Colon (tissue), 2 donors: ENCODE data around the gene CNOT10.
"Not testable (repeated sequence)": the region's sequence is repeated elsewhere in the genome, so short reads cannot be mapped to it uniquely, and the experiment has no call there.

Source experiments
- FAIRE-seq: peaks from 2 replicates; lab custom pipeline; 2012; peaks lifted over from hg19 to GRCh38; lab: Jason Lieb, UNC
- donor health status: control.
- donor health status: control.

CNOT10 gene, protein sequence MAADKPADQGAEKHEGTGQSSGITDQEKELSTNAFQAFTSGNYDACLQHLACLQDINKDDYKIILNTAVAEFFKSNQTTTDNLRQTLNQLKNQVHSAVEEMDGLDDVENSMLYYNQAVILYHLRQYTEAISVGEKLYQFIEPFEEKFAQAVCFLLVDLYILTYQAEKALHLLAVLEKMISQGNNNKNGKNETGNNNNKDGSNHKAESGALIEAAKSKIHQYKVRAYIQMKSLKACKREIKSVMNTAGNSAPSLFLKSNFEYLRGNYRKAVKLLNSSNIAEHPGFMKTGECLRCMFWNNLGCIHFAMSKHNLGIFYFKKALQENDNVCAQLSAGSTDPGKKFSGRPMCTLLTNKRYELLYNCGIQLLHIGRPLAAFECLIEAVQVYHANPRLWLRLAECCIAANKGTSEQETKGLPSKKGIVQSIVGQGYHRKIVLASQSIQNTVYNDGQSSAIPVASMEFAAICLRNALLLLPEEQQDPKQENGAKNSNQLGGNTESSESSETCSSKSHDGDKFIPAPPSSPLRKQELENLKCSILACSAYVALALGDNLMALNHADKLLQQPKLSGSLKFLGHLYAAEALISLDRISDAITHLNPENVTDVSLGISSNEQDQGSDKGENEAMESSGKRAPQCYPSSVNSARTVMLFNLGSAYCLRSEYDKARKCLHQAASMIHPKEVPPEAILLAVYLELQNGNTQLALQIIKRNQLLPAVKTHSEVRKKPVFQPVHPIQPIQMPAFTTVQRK

DNA sequence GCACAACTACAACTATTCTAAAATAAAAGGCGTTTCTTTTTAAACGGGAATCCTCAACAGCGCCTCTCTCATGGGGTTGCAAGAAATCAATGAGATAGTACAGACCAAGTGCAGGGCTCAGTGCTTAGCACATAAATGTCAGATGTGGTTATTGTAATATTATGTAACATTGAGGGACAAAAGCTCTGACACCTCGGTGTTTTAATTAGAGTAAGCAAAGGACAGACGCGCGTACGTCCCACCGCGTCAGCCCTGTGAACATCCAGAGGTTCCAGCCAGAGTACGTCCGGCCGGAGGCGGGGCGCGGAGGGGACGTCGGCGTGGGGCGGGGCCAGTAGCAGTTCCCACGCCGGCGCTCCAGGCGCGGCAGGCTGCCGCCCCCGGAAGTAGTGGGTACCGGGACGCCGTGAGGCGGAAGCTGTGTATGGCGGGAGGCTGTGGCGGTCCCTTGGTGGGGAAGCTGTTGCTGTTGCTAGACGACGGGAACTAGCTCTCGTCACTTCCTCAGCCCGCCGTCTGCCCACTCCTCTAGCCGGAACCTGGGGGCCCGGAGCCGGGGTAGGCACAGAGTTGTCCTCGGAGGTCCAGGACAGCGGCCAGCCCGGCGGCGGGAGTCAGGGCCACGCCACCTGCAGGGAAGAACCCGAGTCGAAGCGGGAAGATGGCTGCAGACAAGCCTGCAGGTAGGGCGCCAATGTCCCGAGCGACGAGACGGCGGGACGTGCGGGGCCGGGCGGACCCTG is at the start of gene CNOT10:
Gene CNOT10 (plus strand): TSS at position 389 of the 743 bp plus-strand sequence. CDS start 273 bp downstream, at position 662.
- FAIRE-seq: peak; percentile 5

DNA sequence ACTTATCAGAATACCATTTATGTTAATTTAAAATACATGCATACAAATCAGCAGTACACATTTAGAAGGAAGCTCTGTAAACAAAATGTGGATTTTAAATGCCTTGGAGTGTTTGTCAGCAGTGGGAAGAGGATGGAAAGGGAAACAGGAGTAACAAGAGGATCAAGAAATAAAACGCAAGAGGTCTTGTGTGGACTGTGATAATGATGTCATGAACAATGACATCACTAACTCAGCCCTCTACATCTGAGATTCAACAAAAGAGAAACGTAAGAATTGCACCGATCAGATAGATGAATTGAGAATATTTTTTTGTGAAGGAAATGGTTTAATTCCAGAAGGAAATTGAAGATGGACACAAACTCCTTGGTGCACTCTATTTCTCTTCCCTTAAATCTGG is 44.0 kb upstream of the CNOT10 start:
- no peak for FAIRE-seq

DNA sequence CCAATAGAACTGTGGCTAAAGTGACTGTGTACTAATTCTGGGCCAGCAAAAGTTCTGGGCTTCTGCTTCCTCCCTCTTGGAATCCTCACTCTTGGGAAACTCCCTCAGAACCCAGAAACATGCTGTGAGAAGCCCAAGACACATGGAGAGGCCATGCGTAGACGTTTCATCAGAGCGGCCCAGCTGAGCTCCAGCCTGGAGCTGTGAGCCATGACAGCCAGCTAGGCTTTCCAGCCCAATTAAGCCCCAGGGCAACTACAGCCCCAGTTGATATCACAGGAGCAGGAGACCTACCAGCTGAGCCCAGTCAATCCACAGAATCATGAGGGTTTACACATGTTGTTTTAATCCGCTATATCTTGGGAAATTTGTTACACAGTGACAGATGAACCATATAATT is 43.6 kb upstream of the CNOT10 start:
- no peak for FAIRE-seq

DNA sequence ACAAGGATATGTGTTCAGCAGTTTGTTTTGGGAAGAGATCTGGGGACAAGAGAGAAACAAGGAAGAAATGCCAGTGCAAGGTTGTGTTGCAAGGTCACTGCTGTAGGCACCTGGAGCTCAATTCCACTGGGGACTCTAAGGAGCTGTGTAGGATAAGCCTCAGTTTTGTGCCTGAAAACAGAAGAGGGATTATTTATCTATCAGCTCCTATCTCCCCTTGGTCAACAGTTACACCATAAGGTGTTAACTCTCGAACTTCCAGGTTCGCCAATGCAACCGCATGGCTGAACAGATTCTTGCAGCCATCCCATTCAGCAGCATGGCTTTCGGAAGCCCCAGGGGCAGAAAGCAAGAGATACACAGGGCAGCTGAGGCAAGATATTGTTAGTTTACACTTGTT is 41.6 kb upstream of the CNOT10 start:
- FAIRE-seq: no peak

DNA sequence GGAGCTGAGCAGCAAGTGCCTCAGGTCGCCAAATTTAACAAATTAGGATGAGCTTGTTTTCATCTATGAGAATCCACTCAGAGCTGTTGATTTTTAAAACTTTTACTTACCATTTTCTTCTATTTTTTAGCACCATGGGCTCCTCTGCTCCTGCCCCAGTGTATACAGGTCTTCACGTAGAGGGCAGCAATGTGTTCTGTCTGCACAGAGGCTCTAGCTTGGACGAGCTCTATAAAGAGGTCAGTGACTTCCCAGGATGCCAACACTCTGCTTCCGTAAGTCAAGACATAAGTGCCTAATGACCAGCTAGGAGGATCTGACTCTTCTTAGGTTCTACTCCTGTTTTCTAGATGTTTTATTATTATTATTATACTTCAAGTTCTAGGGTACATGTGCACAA is 41.2 kb upstream of the CNOT10 start:
- no peak for FAIRE-seq

DNA sequence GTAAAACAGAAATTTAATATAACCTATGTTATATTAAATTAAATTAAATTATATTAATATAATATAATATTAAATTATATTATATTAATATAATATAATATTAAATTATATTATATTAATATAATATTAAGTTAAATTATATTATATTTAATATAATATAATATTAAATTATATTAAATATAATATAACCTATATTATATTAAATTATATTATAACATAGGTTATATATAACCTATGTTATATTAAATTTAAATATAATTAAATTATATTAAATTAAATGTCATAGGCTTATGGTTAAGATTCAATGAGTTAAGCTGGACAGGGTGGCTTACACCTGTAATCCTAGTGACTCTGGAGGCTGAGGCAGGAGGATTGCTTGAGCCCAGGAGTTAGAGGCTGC is 40.6 kb upstream of the CNOT10 start:
- peak; percentile 98 for FAIRE-seq

DNA sequence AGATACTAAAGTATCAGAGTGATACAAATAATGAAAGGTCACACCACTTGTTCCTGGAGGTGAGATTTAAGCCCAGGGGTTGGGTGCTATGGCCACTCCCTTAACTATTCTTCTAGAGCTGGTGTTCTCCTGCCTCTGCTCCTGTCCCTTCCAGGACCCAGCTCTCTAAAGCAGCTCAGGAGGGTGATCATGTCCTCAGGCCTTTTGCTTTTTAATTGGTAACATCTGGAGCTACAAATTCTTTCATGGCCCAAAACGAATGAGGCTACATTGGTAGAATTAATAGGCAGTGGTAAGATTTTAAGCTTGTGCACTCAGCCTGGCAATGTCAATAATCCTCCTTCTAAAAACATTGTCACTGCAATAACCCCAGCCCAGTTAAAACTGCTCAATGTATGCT is 38.2 kb upstream of the CNOT10 start:
- FAIRE-seq: no peak

DNA sequence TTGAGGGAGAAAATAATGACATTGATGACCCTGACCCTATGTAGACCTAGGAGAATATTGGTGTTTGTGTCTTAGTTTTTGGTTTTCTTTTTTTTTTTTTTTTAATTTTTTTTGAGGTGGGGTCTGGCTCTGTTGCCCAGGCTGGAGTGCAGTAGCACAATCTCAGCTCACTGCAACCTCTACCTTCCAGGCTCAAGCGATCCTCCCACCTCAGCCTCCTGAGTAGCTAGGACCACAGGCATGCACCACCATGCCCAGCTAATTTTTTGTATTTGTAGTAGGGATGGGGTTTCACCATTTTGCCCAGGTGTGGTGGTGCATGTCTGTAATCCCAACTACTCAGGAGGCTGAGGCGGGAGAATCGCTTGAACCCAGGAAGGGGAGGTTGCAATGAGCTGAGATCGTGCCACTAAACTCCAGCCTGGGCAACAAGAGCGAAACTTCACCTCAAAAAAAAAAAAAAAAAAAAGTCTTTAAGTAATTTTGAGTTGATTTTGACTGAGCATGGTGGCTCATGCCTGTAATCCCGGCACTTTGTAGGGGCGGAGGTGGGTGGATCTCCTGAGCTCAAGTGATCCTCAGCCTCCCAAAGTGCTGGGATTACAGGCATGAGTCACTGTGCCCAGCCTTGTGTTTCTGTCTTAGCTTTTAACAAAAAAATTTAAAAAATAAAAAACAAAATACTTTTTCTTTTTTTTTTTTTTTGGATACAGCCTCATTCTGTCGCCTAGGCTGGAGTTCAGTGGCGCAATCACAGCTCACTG is 32.5 kb upstream of the CNOT10 start:
- not testable (repeated sequence) for FAIRE-seq

DNA sequence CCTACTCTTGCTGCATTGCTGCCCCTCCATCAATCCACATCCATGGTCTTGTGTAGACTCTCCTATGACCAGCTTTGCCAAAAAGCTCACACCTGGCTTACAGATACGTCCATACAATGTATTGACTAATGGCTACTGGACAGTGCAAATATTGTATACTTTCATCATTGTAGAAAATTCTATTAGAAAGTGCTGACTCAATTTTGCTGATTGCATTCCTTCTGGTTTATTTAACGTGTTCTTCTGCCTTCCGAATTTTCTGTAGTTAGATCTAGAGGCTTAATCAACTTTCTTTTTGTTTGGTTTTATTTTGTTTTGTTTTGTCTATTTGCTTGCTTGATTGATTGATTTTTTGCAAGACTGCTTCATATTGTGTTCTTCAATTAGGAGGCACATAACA is 29.8 kb upstream of the CNOT10 start:
- no peak for FAIRE-seq

DNA sequence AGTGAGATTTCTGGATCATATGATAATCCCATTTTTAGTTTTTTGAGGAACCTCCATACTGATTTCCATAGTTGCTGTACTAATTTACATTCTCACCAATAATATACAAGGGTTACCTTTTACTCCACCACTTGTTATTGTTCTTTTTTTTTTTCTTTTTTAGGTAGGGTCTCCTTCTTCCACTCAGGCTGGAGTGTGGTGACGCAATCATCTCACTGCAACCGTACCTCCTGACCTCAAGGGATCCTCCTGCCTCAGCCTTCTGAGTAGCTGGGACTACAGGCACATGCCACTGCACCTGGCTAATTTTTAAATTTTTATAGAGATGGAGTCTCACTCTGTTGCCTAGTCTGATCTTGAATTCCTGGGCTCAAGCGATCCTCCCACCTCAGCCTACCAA is 24.4 kb upstream of the CNOT10 start:
- no peak for FAIRE-seq

DNA sequence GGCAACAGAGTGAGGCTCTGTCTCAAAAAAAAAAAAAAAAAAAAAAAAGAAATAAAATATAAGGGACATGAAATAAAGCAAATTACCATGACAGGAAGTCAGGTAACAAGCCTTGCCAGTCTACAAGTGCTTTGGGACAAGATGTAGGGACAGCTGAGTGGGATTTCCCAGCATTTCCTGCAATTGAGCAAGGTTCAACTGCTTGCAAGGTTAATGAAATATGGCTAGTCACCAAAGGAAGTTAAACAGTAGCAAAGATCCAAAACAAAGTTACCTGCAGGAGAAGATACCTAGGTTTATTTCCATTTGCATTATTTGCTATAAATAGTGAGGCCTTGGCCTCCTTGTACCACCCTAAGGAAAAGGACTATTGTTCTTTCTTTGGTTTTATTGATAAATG is 22.3 kb upstream of the CNOT10 start:
- FAIRE-seq: no peak

DNA sequence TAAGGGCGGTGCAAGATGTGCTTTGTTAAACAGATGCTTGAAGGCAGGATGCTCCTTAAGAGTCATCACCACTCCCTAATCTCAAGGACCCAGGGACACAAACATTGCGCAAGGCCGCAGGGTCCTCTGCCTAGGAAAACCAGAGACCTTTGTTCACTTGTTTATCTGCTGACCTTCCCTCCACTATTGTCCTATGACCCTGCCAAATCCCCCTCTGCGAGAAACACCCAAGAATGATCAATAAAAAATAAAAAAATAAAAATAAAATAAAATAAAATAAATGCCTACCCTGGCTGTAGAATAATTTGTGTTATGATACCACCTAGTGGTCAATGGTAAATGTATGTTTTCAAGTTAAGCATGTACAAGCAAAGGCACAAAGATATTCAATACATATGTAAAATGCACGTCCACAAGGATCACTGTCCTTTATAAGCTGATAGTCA is 20.3 kb upstream of the CNOT10 start:
- peak; percentile 70 for FAIRE-seq

DNA sequence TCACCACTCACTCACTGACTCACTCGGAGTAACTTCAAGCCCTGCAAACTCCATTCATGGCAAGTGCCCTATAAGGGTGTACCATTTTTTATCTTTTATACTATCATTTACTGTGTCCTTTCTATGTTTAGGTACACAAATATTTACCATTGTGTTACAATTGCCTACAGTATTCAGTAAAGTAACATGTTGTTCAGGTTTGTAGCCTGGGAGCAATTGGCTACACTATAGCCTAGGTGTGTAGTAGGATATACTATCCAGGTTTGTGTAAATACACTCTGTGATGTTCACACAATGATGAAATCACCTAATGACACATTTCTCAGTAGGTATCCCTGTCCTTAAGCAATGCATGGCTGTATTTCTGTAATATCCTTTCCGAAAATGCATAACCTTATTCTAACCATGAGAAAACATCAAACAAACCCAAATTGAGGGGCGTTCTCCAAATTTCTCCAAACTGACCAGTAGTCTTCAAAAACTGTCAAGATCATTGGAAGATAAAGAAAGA is 17.9 kb upstream of the CNOT10 start:
- no peak for FAIRE-seq

DNA sequence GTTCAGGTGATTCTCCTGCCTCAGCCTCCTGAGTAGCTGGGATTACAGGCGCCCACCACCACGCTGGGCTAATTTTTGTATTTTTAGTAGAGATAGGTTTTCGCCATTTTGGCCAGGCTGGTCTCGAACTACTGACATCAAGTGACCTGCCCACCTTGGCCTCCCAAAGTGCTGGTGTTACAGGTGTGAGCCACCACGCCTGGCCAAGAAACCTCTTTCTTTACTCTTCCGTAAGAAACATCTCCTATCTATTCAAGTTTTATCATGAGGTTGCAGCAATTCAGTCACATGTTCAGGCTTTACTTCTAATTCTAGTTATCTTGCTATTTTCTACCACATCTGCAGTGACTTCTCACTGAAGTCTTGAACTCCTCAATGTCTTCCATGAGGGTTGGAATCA is 15.8 kb upstream of the CNOT10 start:
- not testable (repeated sequence) for FAIRE-seq

DNA sequence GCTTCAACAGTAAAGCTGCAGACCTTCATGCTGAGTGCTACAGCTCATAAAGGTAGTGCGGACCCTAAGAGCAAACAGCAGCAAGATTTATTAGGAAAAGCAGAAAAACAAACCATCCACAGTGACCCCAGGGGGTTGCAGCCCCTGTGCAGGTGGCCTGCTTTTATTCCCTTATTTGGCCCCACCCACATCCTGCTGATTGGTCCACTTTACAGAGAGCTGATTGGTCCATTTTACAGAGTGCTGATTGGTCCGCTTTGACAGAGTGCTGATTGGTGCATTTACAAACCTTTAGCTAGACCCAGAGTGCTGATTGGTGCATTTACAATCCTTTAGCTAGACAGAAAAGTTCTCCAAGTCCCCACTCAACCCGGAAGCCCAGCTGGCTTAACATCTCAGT is 11.3 kb upstream of the CNOT10 start:
- not testable (repeated sequence) for FAIRE-seq

DNA sequence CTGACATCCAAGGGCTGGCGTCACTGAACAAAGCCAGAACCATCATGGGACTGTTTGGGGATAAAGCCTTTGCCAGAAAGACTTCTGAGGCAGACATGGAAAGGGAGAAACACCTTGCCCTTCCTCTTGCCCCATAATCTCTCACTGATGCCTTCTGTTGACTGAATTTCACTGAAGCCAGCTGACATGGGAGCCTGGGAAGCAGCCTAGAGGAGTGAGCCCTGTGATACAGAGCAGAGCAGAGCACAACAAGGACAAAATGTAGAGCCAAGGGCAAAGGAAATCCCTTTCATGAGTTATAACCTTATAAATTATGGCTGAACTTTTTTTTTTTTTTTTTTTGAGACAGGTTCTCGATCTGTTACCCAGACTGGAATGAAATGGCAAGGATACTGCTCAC is 9.8 kb upstream of the CNOT10 start:
- no peak for FAIRE-seq

DNA sequence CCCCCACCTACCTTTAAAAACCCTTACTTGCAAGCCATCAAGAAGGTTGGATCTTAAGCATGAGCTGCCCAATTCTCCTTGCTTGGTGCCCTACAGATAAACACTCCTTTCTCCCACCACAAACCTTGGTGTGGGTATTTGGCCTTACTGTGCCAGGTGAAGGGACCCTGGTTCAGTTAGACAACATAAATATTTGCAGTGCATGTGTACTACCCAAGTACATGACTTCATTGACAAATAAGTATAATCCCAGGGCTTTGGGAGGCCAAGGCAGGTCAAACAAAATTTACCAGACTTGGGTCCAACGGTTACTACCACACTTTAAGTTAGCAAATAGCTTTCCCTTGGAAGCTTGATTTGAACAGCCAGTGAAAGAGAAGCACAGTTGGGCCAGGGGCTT is 9.3 kb upstream of the CNOT10 start:
- FAIRE-seq: no peak

DNA sequence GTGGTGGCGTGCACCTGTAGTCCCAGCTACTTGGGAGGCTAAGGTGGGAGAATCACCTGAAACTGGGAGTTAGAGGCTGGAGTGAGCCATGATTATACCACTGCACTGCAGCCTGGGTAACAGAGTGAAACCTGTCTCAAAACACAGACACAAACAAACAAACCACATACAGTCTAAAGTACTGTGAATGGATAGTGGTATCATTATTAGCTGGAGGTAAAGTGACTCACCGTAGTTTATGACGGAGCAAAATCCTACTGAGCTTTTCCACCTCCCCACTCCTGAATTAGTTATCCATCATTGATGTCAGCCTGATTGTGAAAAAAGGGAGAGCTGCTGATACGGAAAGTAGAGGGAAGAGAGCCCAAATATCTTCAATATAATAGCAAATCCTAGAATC is 3.2 kb upstream of the CNOT10 start:
- FAIRE-seq: no peak

DNA sequence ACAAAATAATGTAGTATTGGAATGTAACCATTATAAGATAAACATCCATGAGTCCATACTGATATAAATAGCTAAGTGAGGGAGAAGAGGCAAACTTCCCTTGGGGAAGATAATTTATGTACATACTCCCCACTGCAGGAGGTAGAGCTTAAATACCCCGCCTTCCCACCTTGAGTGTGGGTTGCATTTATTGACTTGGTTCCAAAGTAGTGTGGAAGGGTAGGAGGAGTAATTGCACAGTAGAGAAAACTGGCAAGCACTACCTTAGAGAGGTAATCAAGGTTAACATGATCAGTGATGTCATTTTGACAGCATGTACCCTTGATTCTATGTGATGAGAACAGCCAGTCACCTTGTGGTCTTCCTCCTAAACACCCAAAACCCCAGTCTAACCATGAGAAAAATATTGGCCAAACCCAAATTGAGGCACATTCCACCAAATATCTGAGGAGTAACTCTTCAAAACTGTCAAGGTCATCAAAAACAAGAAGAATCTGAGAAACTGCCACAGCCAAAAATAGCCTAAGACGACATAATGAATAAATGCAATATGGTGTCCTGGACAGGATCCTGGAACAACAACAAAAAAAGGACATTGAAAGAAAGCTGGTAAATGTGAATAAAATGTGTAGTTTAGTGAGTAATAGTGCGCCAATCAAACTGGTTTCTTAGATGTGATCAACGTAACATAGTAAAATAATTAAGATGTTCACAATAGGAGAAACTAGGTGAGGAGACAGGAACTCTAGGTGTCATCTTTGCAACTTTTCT is 774 bp upstream of the CNOT10 start:
- no peak for FAIRE-seq

DNA sequence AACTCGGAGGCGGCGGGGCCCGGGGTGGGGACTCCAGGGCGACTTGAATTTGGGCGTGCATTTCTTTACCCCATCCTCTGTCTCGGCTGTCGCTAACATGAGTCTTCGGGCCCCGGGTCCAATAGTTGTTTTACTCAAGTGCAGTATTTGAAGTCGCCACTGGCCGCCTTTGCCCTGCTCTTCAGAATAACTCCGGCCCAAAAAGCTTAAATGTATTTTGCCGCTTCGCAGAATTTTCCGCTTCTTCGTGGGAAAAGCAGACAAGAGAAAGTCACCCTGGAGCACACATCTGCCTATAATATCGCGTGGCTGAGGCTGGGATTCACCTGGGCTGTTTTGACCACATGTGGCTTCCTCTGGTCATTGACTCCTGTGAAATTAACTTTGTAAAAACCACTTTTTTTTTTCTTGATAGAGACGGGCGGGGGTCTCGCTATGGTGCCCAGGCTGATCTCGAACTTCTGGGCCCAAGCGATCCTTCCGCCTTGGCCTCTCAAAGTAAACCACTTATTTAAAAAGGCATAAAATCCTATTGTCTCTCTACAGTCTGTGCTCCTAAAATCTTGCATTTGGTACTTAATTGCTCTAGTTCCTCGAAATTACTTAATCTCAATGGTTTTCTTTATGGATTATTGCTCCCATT is 676 bp downstream of the CNOT10 start:
- no peak for FAIRE-seq

DNA sequence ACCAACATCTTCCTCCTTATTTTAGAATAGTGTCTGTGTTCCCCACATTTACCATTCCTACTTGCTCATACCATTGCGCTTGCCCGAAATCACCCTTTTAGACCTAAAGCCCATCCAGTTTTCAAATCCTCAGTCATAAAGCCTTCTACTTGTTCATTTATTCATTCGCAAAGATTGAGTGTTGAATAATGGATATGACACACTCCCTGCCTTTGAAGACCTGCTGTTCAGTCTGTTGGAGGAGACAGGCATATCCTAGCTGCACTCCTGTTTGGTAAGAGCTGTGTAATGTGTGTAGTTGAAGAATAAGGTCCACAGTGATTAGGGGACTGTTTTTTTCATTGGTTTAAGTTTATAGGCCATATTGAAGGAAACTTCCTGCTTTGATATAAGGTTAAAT is 1.7 kb downstream of the CNOT10 start:
- FAIRE-seq: no peak
